Naive thymus-derived CD4-positive, alpha-beta T cell (primary cell): Measurements from ENCODE around the gene RERE. TPM values are rescaled to one million over a fixed set of nuclear protein-coding genes. Genes with fewer than 3 reads are reported as not detected.

Experiments used
- ATAC-seq: fragments of 150-1000 bp; cut with Tn5 transposase; 2 replicates; pipeline ENCODE4 v1.10.0; 2021; ENCODE audit warnings: mild to moderate bottlenecking, moderate library complexity
- CTCF ChIA-PET: fragments of 350-600 bp; sonication (Branson Sonifier 250); formaldehyde crosslinking; loops from one replicate; lab custom pipeline; 2021; ENCODE audit warnings: antibody characterized with exemption; lab: Charles Lee
- POLR2A ChIA-PET: fragments of 350-600 bp; sonication (Branson Sonifier 250); formaldehyde crosslinking; loops from one replicate; lab custom pipeline; 2021; ENCODE audit warnings: antibody characterized with exemption, inconsistent platforms; lab: Charles Lee
- DNase-seq, 9 donors: peaks; one replicate each; pipeline versions ENCODE4 v3.0.0 to v3.0.0-alpha.2; 2020 to 2022; ENCODE audit warnings: mixed read lengths in 1 of 9
- H3K27ac ChIP-seq: one replicate; pipeline ENCODE4 v1.7.0; 2013; ENCODE audit warnings: mild to moderate bottlenecking, low read depth, low read length, moderate library complexity
- H3K27me3 ChIP-seq, 2 donors: one replicate each; pipeline ENCODE4 v1.7.0; 2013; ENCODE audit warnings: low read length in 2 of 2, mild to moderate bottlenecking in 2 of 2, moderate library complexity in 2 of 2; ENCODE audit not compliant: control insufficient read depth in 2 of 2, insufficient read depth in 2 of 2
- H3K36me3 ChIP-seq, 3 experiments: 1 replicate in 2 of 3; 2 replicates in 1 of 3; pipeline ENCODE4 v1.7.0; 2013; ENCODE audit warnings: low read length in 3 of 3, mild to moderate bottlenecking in 3 of 3, moderate library complexity in 1 of 3; ENCODE audit not compliant: insufficient read depth in 3 of 3, control insufficient read depth in 2 of 3
- H3K4me1 ChIP-seq, 2 donors: one replicate each; pipeline ENCODE4 v1.7.0; 2013; ENCODE audit warnings: low read length in 2 of 2, mild to moderate bottlenecking in 2 of 2, moderate library complexity in 1 of 2; ENCODE audit not compliant: control insufficient read depth in 2 of 2, insufficient read depth in 2 of 2
- H3K4me3 ChIP-seq: 2 replicates; pipeline ENCODE4 v1.7.0; 2013; ENCODE audit warnings: mild to moderate bottlenecking, low read length
- H3K9me3 ChIP-seq, 3 experiments: 1 replicate in 2 of 3; 2 replicates in 1 of 3; pipeline ENCODE4 v1.7.0; 2013; ENCODE audit warnings: low read length in 3 of 3; ENCODE audit not compliant: control insufficient read depth in 2 of 3
- H3K27ac Mint-ChIP-seq, 9 donors: one replicate each; pipeline ENCODE4 v1.8.0; 2020 to 2022; ENCODE audit warnings: mixed read lengths in 9 of 9, mild to moderate bottlenecking in 8 of 9, moderate library complexity in 5 of 9, inconsistent platforms in 2 of 9
- H3K27me3 Mint-ChIP-seq, 5 donors: one replicate each; pipeline ENCODE4 v1.8.0; 2021 to 2022; ENCODE audit warnings: mixed read lengths in 5 of 5, mild to moderate bottlenecking in 1 of 5
- H3K36me3 Mint-ChIP-seq, 5 donors: one replicate each; pipeline ENCODE4 v1.8.0; 2020 to 2022; ENCODE audit warnings: mixed read lengths in 5 of 5, mild to moderate bottlenecking in 3 of 5, inconsistent platforms in 1 of 5
- H3K4me1 Mint-ChIP-seq, 7 donors: one replicate each; pipeline ENCODE4 v1.8.0; 2020 to 2022; ENCODE audit warnings: mixed read lengths in 7 of 7, mild to moderate bottlenecking in 3 of 7, inconsistent platforms in 1 of 7
- H3K4me3 Mint-ChIP-seq, 10 donors: one replicate each; pipeline ENCODE4 v1.8.0; 2020 to 2022; ENCODE audit warnings: mild to moderate bottlenecking in 10 of 10, mixed read lengths in 10 of 10, moderate library complexity in 6 of 10, inconsistent platforms in 2 of 10
- H3K9me3 Mint-ChIP-seq, 11 donors: one replicate each; pipeline ENCODE4 v1.8.0; 2020 to 2022; ENCODE audit warnings: mixed read lengths in 11 of 11, mild to moderate bottlenecking in 4 of 11, inconsistent platforms in 1 of 11, moderate library complexity in 1 of 11
- intact Hi-C, 2 donors: fragments of 100-400 bp; cut with micrococcal nuclease; formaldehyde crosslinking; loops; one replicate each; pipeline ENCODE4 v1.15.1; 2023
- polyA plus RNA-seq, 2 donors: library from polyadenylated mRNA; unstranded; fragments of 300-500 nt; fragmentation: Illumina TruSeq; gene quantifications; one replicate each; pipeline ENCODE4 v1.2.3, GENCODE V29; 2021
- total RNA-seq, 6 experiments: library from RNA in 5 of 6; stranded (reverse) in 5 of 6; gene quantifications; 1 replicate in 5 of 6; 2 replicates in 1 of 6; pipeline ENCODE4 v1.2.3 and lab custom pipeline; 2021 to 2026

The RERE gene
- total and polyA plus RNA-seq, 7 experiments from 2014 or later: 7.3 to 114 (median 106) TPM

- H3K27me3 Mint-ChIP-seq: no peaks in the 10 kb centered on the region
- no peak overlapping the region for H3K4me3 Mint-ChIP-seq
- peaks cover 13 to 46% (median 23%) of the 10 kb centered on the region in 7 donors for H3K4me1 Mint-ChIP-seq
- ATAC-seq: no peak
- no peaks in the 10 kb centered on the region for H3K4me1 ChIP-seq
- no peaks in the 10 kb centered on the region for H3K36me3 ChIP-seq
- peak overlapping the region in 2 of 9 donors; percentile 19 to 85 for H3K27ac Mint-ChIP-seq
- no peak for DNase-seq
- intact Hi-C loops: no loop called here
- POLR2A ChIA-PET: interaction anchor here (0.9 to 2.7 kb wide), 2 partner anchors 14 to 16 kb away, joined by 4 to 6 read pairs; no protein-coding TSS in a partner anchor
- H3K36me3 Mint-ChIP-seq: peaks cover 7 to 25% (median 16%) of the 10 kb centered on the region in 5 donors
- H3K9me3 ChIP-seq: no peaks in the 10 kb centered on the region
- no peak overlapping the region for H3K27ac ChIP-seq
- peaks cover 0 to 8% (median 5%) of the 10 kb centered on the region in 11 donors for H3K9me3 Mint-ChIP-seq
- CTCF ChIA-PET: no interaction called here
- no peaks in the 10 kb centered on the region for H3K27me3 ChIP-seq
- no peak overlapping the region for H3K4me3 ChIP-seq
These were observed 379.0 kb downstream of the RERE start for GRCh38 chr1:8438489-8438888.

GRCh38 chr1:8437347-8437746, 380.1 kb downstream of the RERE start:
- peaks cover 0 to under 1% (median 0%) of the 10 kb centered on the region in 11 donors for H3K9me3 Mint-ChIP-seq
- CTCF ChIA-PET: interaction anchor here (1.0 kb wide), 1 partner anchor 13 kb away, joined by 3 read pairs; no protein-coding TSS in a partner anchor
- intact Hi-C loops: no loop called here
- H3K4me3 Mint-ChIP-seq: no peak overlapping the region
- no peak overlapping the region for H3K27ac ChIP-seq
- POLR2A ChIA-PET: interaction anchor here (2.7 kb wide), 1 partner anchor 15 kb away, joined by 6 read pairs; no protein-coding TSS in a partner anchor
- peak overlapping the region in 1 of 9 donors; percentile 45 for H3K27ac Mint-ChIP-seq
- ATAC-seq (no peak), DNase-seq (no peak)
- H3K4me1 ChIP-seq: no peaks in the 10 kb centered on the region
- no peaks in the 10 kb centered on the region for H3K27me3 Mint-ChIP-seq
- H3K27me3 ChIP-seq: no peaks in the 10 kb centered on the region
- H3K36me3 ChIP-seq: no peaks in the 10 kb centered on the region
- H3K36me3 Mint-ChIP-seq: peaks cover 3 to 19% (median 10%) of the 10 kb centered on the region in 5 donors
- H3K9me3 ChIP-seq: no peaks in the 10 kb centered on the region
- no peak overlapping the region for H3K4me3 ChIP-seq
- H3K4me1 Mint-ChIP-seq: peaks cover 16 to 49% (median 25%) of the 10 kb centered on the region in 7 donors

- Histone ChIP-seq H3K36me3 (no peaks in the 10 kb centered on the region), H3K27me3 (no peaks in the 10 kb centered on the region), H3K9me3 (no peaks in the 10 kb centered on the region), H3K27ac (no peak overlapping the region), H3K4me1 (peaks cover 7 to 13% of the 10 kb centered on the region in 2 donors), H3K4me3 (no peak overlapping the region)
- H3K9me3 Mint-ChIP-seq: no peaks in the 10 kb centered on the region
- ChIA-PET CTCF (no interaction called here), POLR2A (interaction anchor here (0.5 to 1.2 kb wide), 2 partner anchors 14 to 538 kb away, joined by 3 read pairs; no protein-coding TSS in a partner anchor)
- H3K27me3 Mint-ChIP-seq: no peaks in the 10 kb centered on the region
- no peak for DNase-seq
- H3K4me3 Mint-ChIP-seq: no peak overlapping the region
- intact Hi-C loops: no loop called here
- peak overlapping the region in 4 of 9 donors; percentile 12 to 63 (median 17) for H3K27ac Mint-ChIP-seq
- H3K4me1 Mint-ChIP-seq: peaks cover 32 to 61% (median 38%) of the 10 kb centered on the region in 7 donors
- H3K36me3 Mint-ChIP-seq: peaks cover 3 to 18% (median 5%) of the 10 kb centered on the region in 5 donors
- ATAC-seq: no peak
These were observed 381.8 kb downstream of the RERE start for GRCh38 chr1:8435569-8436071.

- H3K4me3 Mint-ChIP-seq: no peak overlapping the region
- POLR2A ChIA-PET: interaction anchor here (0.6 to 2.0 kb wide), 3 partner anchors 10 to 75 kb away, joined by 3 to 6 read pairs (median 4); no protein-coding TSS in a partner anchor
- H3K4me1 ChIP-seq: peaks cover 17 to 25% of the 10 kb centered on the region in 2 donors
These were observed 383.3 kb downstream of the RERE start for GRCh38 chr1:8434101-8434500.

GRCh38 chr1:8431784-8432183, 385.7 kb downstream of the RERE start:
- H3K36me3 ChIP-seq: no peaks in the 10 kb centered on the region
- no peak overlapping the region for H3K4me3 ChIP-seq
- peak overlapping the region in 4 of 10 donors; percentile 19 to 60 (median 44) for H3K4me3 Mint-ChIP-seq
- H3K9me3 Mint-ChIP-seq: no peaks in the 10 kb centered on the region
- no peaks in the 10 kb centered on the region for H3K27me3 Mint-ChIP-seq
- DNase-seq (no peak), ATAC-seq (no peak)
- peaks cover 34 to 40% of the 10 kb centered on the region in 2 donors for H3K4me1 ChIP-seq
- no peaks in the 10 kb centered on the region for H3K9me3 ChIP-seq
- CTCF ChIA-PET: interaction anchor here (0.6 to 2.3 kb wide), 7 partner anchors 10 to 172 kb away, joined by 3 to 12 read pairs (median 5); no protein-coding TSS in a partner anchor
- no peaks in the 10 kb centered on the region for H3K27me3 ChIP-seq
- H3K27ac Mint-ChIP-seq: peak overlapping the region; percentile 13 to 93 (median 55)
- POLR2A ChIA-PET: interaction anchor here (0.6 to 2.3 kb wide), 6 partner anchors 12 to 572 kb away, joined by 3 to 8 read pairs (median 4); no protein-coding TSS in a partner anchor
- intact Hi-C loops: loop anchor here (1.0 to 5.0 kb wide), 4 partner anchors 8 to 49 kb away; no protein-coding TSS in a partner anchor
- peaks cover 0 to 17% (median 3%) of the 10 kb centered on the region in 5 donors for H3K36me3 Mint-ChIP-seq
- H3K4me1 Mint-ChIP-seq: peaks cover 55 to 81% (median 62%) of the 10 kb centered on the region in 7 donors
- no peak overlapping the region for H3K27ac ChIP-seq

More at GRCh38 chr1:8434101-8434500, 383.3 kb downstream of the RERE start:
- H3K27ac ChIP-seq: no peak overlapping the region
- Mint-ChIP-seq H3K27me3 (no peaks in the 10 kb centered on the region), H3K4me1 (peaks cover 42 to 72% (median 44%) of the 10 kb centered on the region in 7 donors), H3K27ac (peak overlapping the region in 5 of 9 donors; percentile 12 to 63 (median 15)), H3K9me3 (no peaks in the 10 kb centered on the region), H3K36me3 (peaks cover 2 to 15% (median 3%) of the 10 kb centered on the region in 5 donors)
- H3K27me3 ChIP-seq: no peaks in the 10 kb centered on the region
- intact Hi-C loops: loop anchor here in 1 of 2 donors (5.0 kb wide), 2 partner anchors 37 to 52 kb away; no protein-coding TSS in a partner anchor
- ATAC-seq: no peak
- no peaks in the 10 kb centered on the region for H3K36me3 ChIP-seq
- no peak overlapping the region for H3K4me3 ChIP-seq
- CTCF ChIA-PET: interaction anchor here (0.7 to 1.0 kb wide), 2 partner anchors 9 to 11 kb away, joined by 3 to 4 read pairs; no protein-coding TSS in a partner anchor
- DNase-seq: no peak
- H3K9me3 ChIP-seq: no peaks in the 10 kb centered on the region

GRCh38 chr1:8431019-8431418, 386.4 kb downstream of the RERE start:
- peak overlapping the region; percentile 52 to 74 (median 62) for H3K4me3 Mint-ChIP-seq
- POLR2A ChIA-PET: interaction anchor here (0.6 to 2.3 kb wide), 7 partner anchors 12 to 573 kb away, joined by 3 to 8 read pairs (median 4); no protein-coding TSS in a partner anchor

More at GRCh38 chr1:8431019-8431418, 386.4 kb downstream of the RERE start:
- Histone ChIP-seq H3K4me3 (no peak overlapping the region), H3K4me1 (peaks cover 38 to 45% of the 10 kb centered on the region in 2 donors), H3K27me3 (no peaks in the 10 kb centered on the region), H3K36me3 (no peaks in the 10 kb centered on the region), H3K9me3 (no peaks in the 10 kb centered on the region), H3K27ac (peak overlapping the region; percentile 52)
- CTCF ChIA-PET: interaction anchor here (0.6 to 2.3 kb wide), 8 partner anchors 9 to 173 kb away, joined by 3 to 12 read pairs (median 4); no protein-coding TSS in a partner anchor
- Mint-ChIP-seq H3K36me3 (peaks cover 0 to 16% (median 3%) of the 10 kb centered on the region in 5 donors), H3K9me3 (no peaks in the 10 kb centered on the region), H3K4me1 (peaks cover 61 to 89% (median 69%) of the 10 kb centered on the region in 7 donors), H3K27me3 (no peaks in the 10 kb centered on the region), H3K27ac (peak overlapping the region; percentile 44 to 94 (median 88))
- ATAC-seq (peak; percentile 72), DNase-seq (peak in 7 of 9 donors; percentile 25 to 60 (median 47))
- intact Hi-C loops: loop anchor here (1.0 to 5.0 kb wide), 4 partner anchors 8 to 49 kb away; no protein-coding TSS in a partner anchor
